ENCODE results near the gene SUN2. TPM values are rescaled to one million over a fixed set of nuclear protein-coding genes. Genes with fewer than 3 reads are reported as not detected.

Gene SUN2
- total and polyA plus RNA-seq, 10 of the 15 experiments (the other 5 are each of a cell fraction or from before 2014, with no cell fraction given), result 0.18 to 107 (median 35.9) TPM

DNA sequence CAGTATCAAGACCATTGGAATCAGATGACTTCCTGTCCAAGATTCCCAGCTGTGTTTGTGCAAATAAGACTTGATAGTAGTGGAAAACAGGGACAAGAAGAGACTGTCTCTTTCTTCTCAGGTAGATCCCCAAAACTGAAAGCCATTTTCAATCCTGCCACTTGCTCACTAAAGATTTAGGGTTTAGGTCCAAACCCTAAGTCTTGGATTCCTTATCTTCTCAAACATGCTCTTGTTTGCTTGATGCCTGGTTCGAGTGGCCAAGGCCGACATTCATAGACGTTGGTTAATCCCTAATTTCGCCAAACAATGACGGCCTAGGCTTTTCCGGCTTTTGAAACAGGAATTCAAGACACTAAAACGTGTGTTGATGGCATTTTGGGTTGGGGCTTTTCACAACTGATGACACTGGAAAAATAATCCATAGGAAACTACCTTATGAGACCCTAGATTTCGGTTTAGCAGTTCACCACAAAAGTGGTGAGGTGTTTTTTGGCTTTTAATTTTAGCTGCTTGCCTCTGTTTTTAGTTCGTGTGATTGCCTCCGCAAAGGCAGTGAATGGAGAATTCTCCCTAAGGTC is 51.1 kb downstream of the SUN2 start (continued):
- TF ChIP-seq, protein P1, sequence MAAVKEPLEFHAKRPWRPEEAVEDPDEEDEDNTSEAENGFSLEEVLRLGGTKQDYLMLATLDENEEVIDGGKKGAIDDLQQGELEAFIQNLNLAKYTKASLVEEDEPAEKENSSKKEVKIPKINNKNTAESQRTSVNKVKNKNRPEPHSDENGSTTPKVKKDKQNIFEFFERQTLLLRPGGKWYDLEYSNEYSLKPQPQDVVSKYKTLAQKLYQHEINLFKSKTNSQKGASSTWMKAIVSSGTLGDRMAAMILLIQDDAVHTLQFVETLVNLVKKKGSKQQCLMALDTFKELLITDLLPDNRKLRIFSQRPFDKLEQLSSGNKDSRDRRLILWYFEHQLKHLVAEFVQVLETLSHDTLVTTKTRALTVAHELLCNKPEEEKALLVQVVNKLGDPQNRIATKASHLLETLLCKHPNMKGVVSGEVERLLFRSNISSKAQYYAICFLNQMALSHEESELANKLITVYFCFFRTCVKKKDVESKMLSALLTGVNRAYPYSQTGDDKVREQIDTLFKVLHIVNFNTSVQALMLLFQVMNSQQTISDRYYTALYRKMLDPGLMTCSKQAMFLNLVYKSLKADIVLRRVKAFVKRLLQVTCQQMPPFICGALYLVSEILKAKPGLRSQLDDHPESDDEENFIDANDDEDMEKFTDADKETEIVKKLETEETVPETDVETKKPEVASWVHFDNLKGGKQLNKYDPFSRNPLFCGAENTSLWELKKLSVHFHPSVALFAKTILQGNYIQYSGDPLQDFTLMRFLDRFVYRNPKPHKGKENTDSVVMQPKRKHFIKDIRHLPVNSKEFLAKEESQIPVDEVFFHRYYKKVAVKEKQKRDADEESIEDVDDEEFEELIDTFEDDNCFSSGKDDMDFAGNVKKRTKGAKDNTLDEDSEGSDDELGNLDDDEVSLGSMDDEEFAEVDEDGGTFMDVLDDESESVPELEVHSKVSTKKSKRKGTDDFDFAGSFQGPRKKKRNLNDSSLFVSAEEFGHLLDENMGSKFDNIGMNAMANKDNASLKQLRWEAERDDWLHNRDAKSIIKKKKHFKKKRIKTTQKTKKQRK (IDR thresholded peaks at IDR 0.05; ENCODE audit: low read depth, low read length), result no peak
- TF ChIP-seq ZBTB40 (IDR thresholded peaks at IDR 0.05; ENCODE audit: borderline replicate concordance), result no peak
- 0 out of 2 replicates have a peak, but pooled peaks have one; percentile 36 for TF ChIP-seq GATAD2B (conservative IDR thresholded peaks at IDR 0.05; ENCODE audit: low read depth)
- TF ChIP-seq GABPA (IDR thresholded peaks at IDR 0.05; ENCODE audit: low read depth), result no peak
- TF ChIP-seq, protein P2, sequence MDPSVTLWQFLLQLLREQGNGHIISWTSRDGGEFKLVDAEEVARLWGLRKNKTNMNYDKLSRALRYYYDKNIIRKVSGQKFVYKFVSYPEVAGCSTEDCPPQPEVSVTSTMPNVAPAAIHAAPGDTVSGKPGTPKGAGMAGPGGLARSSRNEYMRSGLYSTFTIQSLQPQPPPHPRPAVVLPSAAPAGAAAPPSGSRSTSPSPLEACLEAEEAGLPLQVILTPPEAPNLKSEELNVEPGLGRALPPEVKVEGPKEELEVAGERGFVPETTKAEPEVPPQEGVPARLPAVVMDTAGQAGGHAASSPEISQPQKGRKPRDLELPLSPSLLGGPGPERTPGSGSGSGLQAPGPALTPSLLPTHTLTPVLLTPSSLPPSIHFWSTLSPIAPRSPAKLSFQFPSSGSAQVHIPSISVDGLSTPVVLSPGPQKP (IDR thresholded peaks at IDR 0.05; ENCODE audit: low read depth, low read length), result no peak
- TF ChIP-seq, protein P3, sequence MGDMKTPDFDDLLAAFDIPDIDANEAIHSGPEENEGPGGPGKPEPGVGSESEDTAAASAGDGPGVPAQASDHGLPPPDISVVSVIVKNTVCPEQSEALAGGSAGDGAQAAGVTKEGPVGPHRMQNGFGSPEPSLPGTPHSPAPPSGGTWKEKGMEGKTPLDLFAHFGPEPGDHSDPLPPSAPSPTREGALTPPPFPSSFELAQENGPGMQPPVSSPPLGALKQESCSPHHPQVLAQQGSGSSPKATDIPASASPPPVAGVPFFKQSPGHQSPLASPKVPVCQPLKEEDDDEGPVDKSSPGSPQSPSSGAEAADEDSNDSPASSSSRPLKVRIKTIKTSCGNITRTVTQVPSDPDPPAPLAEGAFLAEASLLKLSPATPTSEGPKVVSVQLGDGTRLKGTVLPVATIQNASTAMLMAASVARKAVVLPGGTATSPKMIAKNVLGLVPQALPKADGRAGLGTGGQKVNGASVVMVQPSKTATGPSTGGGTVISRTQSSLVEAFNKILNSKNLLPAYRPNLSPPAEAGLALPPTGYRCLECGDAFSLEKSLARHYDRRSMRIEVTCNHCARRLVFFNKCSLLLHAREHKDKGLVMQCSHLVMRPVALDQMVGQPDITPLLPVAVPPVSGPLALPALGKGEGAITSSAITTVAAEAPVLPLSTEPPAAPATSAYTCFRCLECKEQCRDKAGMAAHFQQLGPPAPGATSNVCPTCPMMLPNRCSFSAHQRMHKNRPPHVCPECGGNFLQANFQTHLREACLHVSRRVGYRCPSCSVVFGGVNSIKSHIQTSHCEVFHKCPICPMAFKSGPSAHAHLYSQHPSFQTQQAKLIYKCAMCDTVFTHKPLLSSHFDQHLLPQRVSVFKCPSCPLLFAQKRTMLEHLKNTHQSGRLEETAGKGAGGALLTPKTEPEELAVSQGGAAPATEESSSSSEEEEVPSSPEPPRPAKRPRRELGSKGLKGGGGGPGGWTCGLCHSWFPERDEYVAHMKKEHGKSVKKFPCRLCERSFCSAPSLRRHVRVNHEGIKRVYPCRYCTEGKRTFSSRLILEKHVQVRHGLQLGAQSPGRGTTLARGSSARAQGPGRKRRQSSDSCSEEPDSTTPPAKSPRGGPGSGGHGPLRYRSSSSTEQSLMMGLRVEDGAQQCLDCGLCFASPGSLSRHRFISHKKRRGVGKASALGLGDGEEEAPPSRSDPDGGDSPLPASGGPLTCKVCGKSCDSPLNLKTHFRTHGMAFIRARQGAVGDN (IDR thresholded peaks at IDR 0.05), result peak; percentile 72; the same call in 1 of the 2 replicates
- no peak for TF ChIP-seq TCF7 (IDR thresholded peaks at IDR 0.05; ENCODE audit: borderline replicate concordance)
- no peak for TF ChIP-seq KAT2A (conservative IDR thresholded peaks at IDR 0.05; ENCODE audit: control insufficient read depth, low read depth, low read length)
- no peak for TF ChIP-seq ZNF207 (IDR thresholded peaks at IDR 0.05; ENCODE audit: borderline replicate concordance)
- TF ChIP-seq SUZ12 (IDR thresholded peaks at IDR 0.05; ENCODE audit: unreplicated experiment), result no peak
- no peak for TF ChIP-seq BACH1 (IDR thresholded peaks at IDR 0.05; ENCODE audit: borderline replicate concordance)
- TF ChIP-seq MXI1 (IDR thresholded peaks at IDR 0.05; ENCODE audit: low read depth, low read length), result no peak
- peak in 1 of 2 experiments; percentile 78; a peak in 2 of 4 replicates for TF ChIP-seq IKZF2 (IDR thresholded peaks at IDR 0.05)
- TF ChIP-seq, protein P4, sequence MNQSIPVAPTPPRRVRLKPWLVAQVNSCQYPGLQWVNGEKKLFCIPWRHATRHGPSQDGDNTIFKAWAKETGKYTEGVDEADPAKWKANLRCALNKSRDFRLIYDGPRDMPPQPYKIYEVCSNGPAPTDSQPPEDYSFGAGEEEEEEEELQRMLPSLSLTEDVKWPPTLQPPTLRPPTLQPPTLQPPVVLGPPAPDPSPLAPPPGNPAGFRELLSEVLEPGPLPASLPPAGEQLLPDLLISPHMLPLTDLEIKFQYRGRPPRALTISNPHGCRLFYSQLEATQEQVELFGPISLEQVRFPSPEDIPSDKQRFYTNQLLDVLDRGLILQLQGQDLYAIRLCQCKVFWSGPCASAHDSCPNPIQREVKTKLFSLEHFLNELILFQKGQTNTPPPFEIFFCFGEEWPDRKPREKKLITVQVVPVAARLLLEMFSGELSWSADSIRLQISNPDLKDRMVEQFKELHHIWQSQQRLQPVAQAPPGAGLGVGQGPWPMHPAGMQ (IDR thresholded peaks at IDR 0.05; ENCODE audit: borderline replicate concordance), result no peak
- no peak for TF ChIP-seq POLR2AphosphoS5 (IDR thresholded peaks at IDR 0.05; ENCODE audit: low read length)

Data from GM12878 (cell line).